Keratinocyte (primary cell): ENCODE results near the gene EPG5.

Source experiments
- EZH2 ChIP-seq: IDR thresholded peaks from one replicate; pipeline ENCODE4 v1.6.1; 2012; ENCODE audit warnings: inconsistent platforms, mild to moderate bottlenecking, low read length, moderate library complexity
- TF ChIP-seq, protein P1 (sequence below), 3 experiments: IDR thresholded peaks in 1 of 3; conservative IDR thresholded peaks in 1 of 3; optimal IDR thresholded peaks in 1 of 3; 2 replicates in 2 of 3; 3 replicates in 1 of 3; pipeline versions ENCODE3 to v1.5.1; 2011; ENCODE audit warnings: low read length in 3 of 3, mild to moderate bottlenecking in 3 of 3, moderate library complexity in 2 of 3, control low read depth in 1 of 3, inconsistent platforms in 1 of 3; ENCODE audit not compliant: insufficient read depth in 2 of 3; ENCODE audit errors: extremely low read depth in 1 of 3

DNA sequence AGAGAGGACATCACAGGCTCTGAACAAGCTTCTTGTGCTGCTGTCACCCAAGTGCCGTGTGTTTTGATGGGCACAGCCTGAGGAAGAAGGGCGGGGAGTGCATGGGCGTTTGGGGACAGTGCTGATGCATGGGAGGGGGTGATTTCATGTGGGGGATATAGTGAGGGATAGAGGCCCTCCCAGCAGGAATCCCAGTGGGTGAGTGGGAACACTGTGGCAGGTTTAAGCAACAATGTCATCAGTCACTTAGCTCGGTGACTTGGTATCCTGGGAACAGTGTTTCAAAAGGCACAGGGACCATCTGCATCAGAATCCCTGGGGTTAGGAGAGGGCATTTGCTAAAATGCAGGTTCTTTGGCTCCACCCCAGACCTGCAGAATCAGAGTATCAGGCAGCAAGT lies 141.0 kb downstream of the EPG5 start:
- TF ChIP-seq, protein P1, sequence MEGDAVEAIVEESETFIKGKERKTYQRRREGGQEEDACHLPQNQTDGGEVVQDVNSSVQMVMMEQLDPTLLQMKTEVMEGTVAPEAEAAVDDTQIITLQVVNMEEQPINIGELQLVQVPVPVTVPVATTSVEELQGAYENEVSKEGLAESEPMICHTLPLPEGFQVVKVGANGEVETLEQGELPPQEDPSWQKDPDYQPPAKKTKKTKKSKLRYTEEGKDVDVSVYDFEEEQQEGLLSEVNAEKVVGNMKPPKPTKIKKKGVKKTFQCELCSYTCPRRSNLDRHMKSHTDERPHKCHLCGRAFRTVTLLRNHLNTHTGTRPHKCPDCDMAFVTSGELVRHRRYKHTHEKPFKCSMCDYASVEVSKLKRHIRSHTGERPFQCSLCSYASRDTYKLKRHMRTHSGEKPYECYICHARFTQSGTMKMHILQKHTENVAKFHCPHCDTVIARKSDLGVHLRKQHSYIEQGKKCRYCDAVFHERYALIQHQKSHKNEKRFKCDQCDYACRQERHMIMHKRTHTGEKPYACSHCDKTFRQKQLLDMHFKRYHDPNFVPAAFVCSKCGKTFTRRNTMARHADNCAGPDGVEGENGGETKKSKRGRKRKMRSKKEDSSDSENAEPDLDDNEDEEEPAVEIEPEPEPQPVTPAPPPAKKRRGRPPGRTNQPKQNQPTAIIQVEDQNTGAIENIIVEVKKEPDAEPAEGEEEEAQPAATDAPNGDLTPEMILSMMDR (optimal IDR thresholded peaks at IDR 0.05 in 1 of 3, IDR thresholded peaks at IDR 0.05 in 1 of 3, conservative IDR thresholded peaks at IDR 0.05 in 1 of 3; ENCODE audit: extremely low read depth in 1 of 3, insufficient read depth in 2 of 3, low read length in 3 of 3) = no peak
- TF ChIP-seq EZH2 = no peak
